PFSK-1 (cell line): ENCODE measurements around the gene PPP1R9A.

Experiments
- FOXP2 ChIP-seq: optimal IDR thresholded peaks from 2 replicates; pipeline ENCODE3; 2011; ENCODE audit warnings: borderline replicate concordance, control low read depth, inconsistent platforms; ENCODE audit not compliant: insufficient read depth; ENCODE audit errors: extremely low read length, extremely low read depth
- POLR2AphosphoS5 ChIP-seq: IDR thresholded peaks from 2 replicates; pipeline ENCODE4 v1.6.1; 2012; ENCODE audit warnings: low read depth, mild to moderate bottlenecking, control low read depth, low read length, moderate library complexity
- REST ChIP-seq, 2 experiments: IDR thresholded peaks; 2 replicates each; pipeline versions ENCODE4 v1.6.1 to v1.8.0; 2011 to 2012; ENCODE audit warnings: low read depth in 2 of 2, low read length in 2 of 2, control low read depth in 1 of 2, inconsistent platforms in 1 of 2, mild to moderate bottlenecking in 1 of 2, moderate library complexity in 1 of 2; ENCODE audit not compliant: insufficient read depth in 1 of 2
- SIN3A ChIP-seq: IDR thresholded peaks from 2 replicates; pipeline ENCODE4 v1.6.1; 2012; ENCODE audit warnings: mild to moderate bottlenecking, low read length, moderate library complexity, borderline replicate concordance; ENCODE audit not compliant: insufficient read depth
- TAF1 ChIP-seq: IDR thresholded peaks from 2 replicates; pipeline ENCODE4 v1.6.1; 2012; ENCODE audit warnings: low read length, control low read depth, borderline replicate concordance; ENCODE audit not compliant: insufficient read depth

Gene PPP1R9A

GRCh38 chr7:95011146-95011928, 103.9 kb downstream of the PPP1R9A start:
- TF ChIP-seq POLR2AphosphoS5 (no peak), FOXP2 (no peak), TAF1 (no peak), REST (IDR thresholded peaks at IDR 0.05; ENCODE audit: insufficient read depth in 1 of 2, low read depth in 2 of 2, low read length in 2 of 2) (no peak), SIN3A (no peak)

DNA sequence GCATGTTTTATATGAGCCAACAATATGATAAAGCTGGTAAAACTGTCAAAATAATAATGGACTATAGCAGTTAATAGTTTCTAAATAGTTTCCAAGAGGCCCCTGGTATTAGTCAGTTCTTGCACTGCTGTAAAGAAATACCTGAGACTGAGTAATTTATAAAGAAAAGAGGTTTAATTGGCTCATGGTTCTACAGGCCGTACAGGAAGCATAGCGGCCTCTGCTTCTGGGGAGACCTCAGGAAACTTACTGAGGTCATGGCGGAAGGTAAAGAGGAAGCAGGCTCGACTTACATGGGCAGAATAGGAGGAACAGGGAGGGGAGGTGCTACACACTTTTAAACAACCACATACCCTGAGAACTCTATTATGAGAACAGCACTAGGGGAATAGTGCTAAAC, 104.6 kb downstream of the PPP1R9A start:
- TF ChIP-seq TAF1 (no peak), FOXP2 (no peak), REST (IDR thresholded peaks at IDR 0.05; ENCODE audit: insufficient read depth in 1 of 2, low read depth in 2 of 2, low read length in 2 of 2) (no peak), POLR2AphosphoS5 (no peak), SIN3A (no peak)

GRCh38 chr7:95018021-95018420, 110.6 kb downstream of the PPP1R9A start:
- TF ChIP-seq FOXP2, result no peak

GRCh38 chr7:95026018-95026417, 118.6 kb downstream of the PPP1R9A start:
- TF ChIP-seq TAF1, result no peak
- no peak for TF ChIP-seq POLR2AphosphoS5

DNA sequence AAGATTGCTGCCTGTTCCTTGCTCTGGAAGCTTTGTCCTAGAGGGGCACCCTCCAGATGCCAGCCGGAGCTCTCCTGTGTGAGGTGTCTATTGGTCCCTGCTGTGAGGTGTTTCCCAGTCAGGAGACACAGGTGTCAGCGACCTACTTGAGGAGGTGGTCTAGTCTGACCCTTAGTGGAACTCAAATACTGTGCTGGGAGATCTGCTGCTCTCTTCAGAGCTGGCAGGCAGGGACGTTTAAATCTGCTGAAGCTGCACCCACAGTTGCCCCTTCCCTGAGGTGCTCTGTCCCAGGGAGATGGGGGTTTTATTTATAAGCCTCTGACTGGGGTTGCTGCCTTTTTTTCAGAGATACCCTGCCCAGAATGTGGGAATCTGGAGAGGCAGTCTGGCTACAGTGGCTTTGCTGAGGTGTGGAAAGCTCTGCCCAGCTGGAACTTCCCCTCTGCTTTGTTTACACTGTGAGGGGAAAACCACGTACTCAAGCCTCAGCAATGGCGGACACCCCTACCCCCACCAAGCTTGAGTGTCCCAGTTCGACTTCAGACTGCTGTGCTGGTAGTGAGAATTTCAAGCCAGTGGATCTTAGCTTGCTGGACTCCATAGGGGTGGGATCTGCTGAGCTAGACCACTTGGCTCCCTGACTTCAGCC, 119.2 kb downstream of the PPP1R9A start:
- no peak for TF ChIP-seq FOXP2
- TF ChIP-seq SIN3A, result no peak
- TF ChIP-seq TAF1, result no peak
- TF ChIP-seq POLR2AphosphoS5, result no peak
- TF ChIP-seq REST (IDR thresholded peaks at IDR 0.05; ENCODE audit: insufficient read depth in 1 of 2, low read depth in 2 of 2, low read length in 2 of 2), result no peak

DNA sequence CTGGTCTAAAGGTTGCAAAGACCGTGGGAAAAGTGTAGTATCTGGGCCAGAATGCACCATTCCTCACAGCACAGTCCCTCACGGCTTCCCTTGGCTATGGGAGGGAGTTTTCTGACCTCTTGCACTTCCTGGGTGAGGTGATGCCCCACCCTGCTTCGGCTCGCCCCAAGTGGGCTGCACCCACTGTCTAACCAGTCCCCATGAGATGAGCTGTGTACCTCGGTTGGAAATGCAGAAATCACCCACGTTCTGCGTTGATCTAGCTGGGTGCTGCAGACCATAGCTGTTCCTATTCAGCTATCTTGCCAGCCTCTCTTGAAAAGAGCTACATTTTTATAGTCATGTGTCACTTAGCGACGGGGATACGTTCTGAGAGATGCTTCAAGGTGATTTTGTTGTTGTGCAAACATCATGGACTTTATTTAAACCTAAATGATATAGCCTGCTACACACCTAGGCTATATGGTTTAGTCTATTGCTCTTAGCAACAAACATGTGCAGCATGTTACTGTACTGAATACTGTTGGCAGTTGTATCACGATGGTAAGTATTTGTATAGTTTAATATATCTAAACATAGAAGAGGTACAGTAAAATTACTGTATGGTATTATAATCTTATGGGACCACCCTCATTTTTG, 120.0 kb downstream of the PPP1R9A start:
- TF ChIP-seq REST (IDR thresholded peaks at IDR 0.05; ENCODE audit: insufficient read depth in 1 of 2, low read depth in 2 of 2, low read length in 2 of 2) (no peak), SIN3A (no peak), FOXP2 (no peak)
